PC-3 (cell line): ENCODE results near the gene RFXANK. TPM values are rescaled to one million over a fixed set of nuclear protein-coding genes. Genes with fewer than 3 reads are reported as not detected.

Experiments
- ATAC-seq: fragments of 200-7000 bp; cut with Tn5 transposase; 2 replicates; pipeline ENCODE4 v1.9.1; 2020; ENCODE audit warnings: mild to moderate bottlenecking, moderate library complexity
- BruUV-seq: library from RNA; stranded (reverse); fragments of 400-500 nt; replicated peaks from 2 replicates; lab custom pipeline; 2021; lab: Mats Ljungman, UMichigan
- CTCF ChIA-PET: fragments of 300-600 bp; sonication (Branson Sonifier 250); formaldehyde crosslinking; loops from one replicate; lab custom pipeline; 2022; ENCODE audit warnings: antibody characterized with exemption; lab: Charles Lee
- POLR2A ChIA-PET: fragments of 300-600 bp; sonication (Branson Sonifier 250); formaldehyde crosslinking; loops from one replicate; lab custom pipeline; 2022; ENCODE audit warnings: antibody characterized with exemption; ENCODE audit not compliant: unreplicated experiment; lab: Charles Lee
- DNase-seq: peaks from one replicate; pipeline ENCODE4 v3.0.0-alpha.2; 2015
- H2AFZ ChIP-seq: fragments of 300-600 bp; sonication (generic); 2 replicates; pipeline ENCODE4 v1.6.0; 2016; ENCODE audit warnings: antibody characterized with exemption, low read length
- H3F3A ChIP-seq: fragments of 300-600 bp; sonication (generic); one replicate; pipeline ENCODE4 v1.6.0; 2017; ENCODE audit warnings: antibody characterized with exemption, low read length, control low read depth, mild to moderate bottlenecking; ENCODE audit not compliant: unreplicated experiment
- H3K27ac ChIP-seq: fragments of 300-600 bp; sonication (generic); 2 replicates; pipeline ENCODE4 v1.5.1; 2016; ENCODE audit warnings: mild to moderate bottlenecking, low read length
- H3K27me3 ChIP-seq: fragments of 300-600 bp; sonication (generic); 2 replicates; pipeline ENCODE4 v1.6.1; 2016; ENCODE audit warnings: low read length, mixed read lengths
- H3K36me3 ChIP-seq: fragments of 300-600 bp; sonication (generic); 2 replicates; pipeline ENCODE4 v1.6.1; 2016; ENCODE audit warnings: low read depth, mixed run types, low read length, mixed read lengths
- H3K4me1 ChIP-seq: fragments of 300-600 bp; sonication (generic); 2 replicates; pipeline ENCODE4 v1.5.1; 2016; ENCODE audit warnings: low read length; ENCODE audit not compliant: insufficient read depth
- H3K4me2 ChIP-seq: fragments of 300-600 bp; sonication (generic); 2 replicates; pipeline ENCODE4 v1.6.0; 2016; ENCODE audit warnings: low read length
- H3K4me3 ChIP-seq: fragments of 300-600 bp; sonication (generic); 2 replicates; pipeline ENCODE4 v1.5.1; 2016; ENCODE audit warnings: mild to moderate bottlenecking, low read length, mixed read lengths
- H3K79me2 ChIP-seq: fragments of 300-600 bp; sonication (generic); 2 replicates; pipeline ENCODE4 v1.6.1; 2017; ENCODE audit warnings: low read length, mixed read lengths
- H3K9ac ChIP-seq: fragments of 300-600 bp; sonication (generic); 2 replicates; pipeline ENCODE4 v1.6.0; 2016; ENCODE audit warnings: mild to moderate bottlenecking, low read length
- H3K9me2 ChIP-seq: fragments of 300-600 bp; sonication (generic); replicated peaks from 2 replicates; pipeline ENCODE4 v1.6.1; 2016; ENCODE audit warnings: mixed run types, low read length, mixed read lengths
- H3K9me3 ChIP-seq: fragments of 300-600 bp; sonication (generic); 2 replicates; pipeline ENCODE4 v1.6.1; 2016; ENCODE audit warnings: low read length, mixed read lengths
- H4K20me1 ChIP-seq: fragments of 300-600 bp; sonication (generic); 2 replicates; pipeline ENCODE4 v1.6.1; 2016; ENCODE audit warnings: low read length, mixed read lengths
- EZH2 ChIP-seq: fragments of 300-600 bp; sonication (generic); IDR thresholded peaks from one replicate; pipeline ENCODE4 v1.6.1; 2017; ENCODE audit warnings: antibody characterized with exemption, mild to moderate bottlenecking, low read length; ENCODE audit not compliant: unreplicated experiment
- EZH2phosphoT487 ChIP-seq: fragments of 300-600 bp; sonication (generic); IDR thresholded peaks from 2 replicates; pipeline ENCODE4 v1.6.1; 2018; ENCODE audit warnings: mild to moderate bottlenecking, antibody characterized with exemption, low read length, borderline replicate concordance
- intact Hi-C: fragments of 100-400 bp; cut with micrococcal nuclease; formaldehyde crosslinking; loops from 2 replicates; pipeline ENCODE4 v1.9.0; 2023
- total RNA-seq: library from RNA; depleted of rRNA; stranded (reverse); fragments of >200 nt; gene quantifications from 2 replicates; pipeline ENCODE4 v1.2.3, GENCODE V29; 2014
- TF ChIP-seq, protein P1 (sequence below): fragments of 300-600 bp; sonication (generic); conservative IDR thresholded peaks from 2 replicates; pipeline ENCODE4 v1.5.1; 2017; ENCODE audit warnings: antibody characterized with exemption, low read depth, mild to moderate bottlenecking, low read length

The RFXANK gene
- total RNA-seq, 1 experiment from 2014 or later = 88.5 TPM

DNA sequence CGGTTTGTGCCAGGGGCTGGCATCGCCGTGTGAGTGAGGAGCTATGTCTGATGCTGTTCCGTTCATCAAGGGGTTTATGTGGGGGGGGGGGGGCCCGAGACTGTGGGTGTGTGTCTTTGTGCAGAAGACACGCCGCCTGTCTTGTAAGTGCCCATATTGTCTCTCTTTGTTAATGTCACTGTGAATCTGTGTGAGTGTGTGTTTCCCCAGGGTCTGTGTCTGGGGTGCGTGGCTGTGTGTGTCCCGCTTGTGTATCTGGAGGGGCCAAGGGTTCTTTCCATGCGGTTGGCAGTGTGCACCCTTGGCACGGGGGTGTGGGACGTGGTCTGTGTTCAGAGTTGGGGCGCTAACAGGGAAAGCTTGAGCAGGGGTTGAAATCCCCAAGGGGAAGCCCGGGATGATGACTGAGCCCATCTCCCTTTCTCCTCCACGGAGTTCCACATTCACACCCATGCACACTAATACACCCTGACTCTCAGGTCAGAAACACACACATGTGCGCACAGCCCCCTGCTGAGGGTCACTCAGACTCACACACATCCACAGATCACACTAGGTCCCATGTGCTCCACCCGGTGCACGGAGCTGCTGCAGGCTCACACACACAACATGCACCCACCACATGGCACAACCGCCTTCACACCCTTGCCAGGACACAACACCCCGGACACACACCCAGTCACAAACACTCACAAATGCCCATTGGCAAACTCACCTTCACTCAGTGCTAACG lies 21.5 kb downstream of the RFXANK start:
- Histone ChIP-seq H3K27me3 (peaks cover 8% of the 10 kb centered on the region), H3F3A (no peaks in the 10 kb centered on the region), H3K4me1 (no peaks in the 10 kb centered on the region), H3K79me2 (no peaks in the 10 kb centered on the region), H3K9ac (no peak overlapping the region), H3K9me3 (no peaks in the 10 kb centered on the region), H3K4me3 (no peak overlapping the region), H3K36me3 (no peaks in the 10 kb centered on the region), H3K4me2 (no peak overlapping the region), H2AFZ (no peak overlapping the region), H3K27ac (no peak overlapping the region), H3K9me2 (no peaks in the 10 kb centered on the region), H4K20me1 (no peaks in the 10 kb centered on the region)
- ChIA-PET POLR2A (no interaction called here), CTCF (no interaction called here)
- BruUV-seq = no TSS peak
- DNase-seq (no peak), ATAC-seq (no peak)
- TF ChIP-seq, protein P1, sequence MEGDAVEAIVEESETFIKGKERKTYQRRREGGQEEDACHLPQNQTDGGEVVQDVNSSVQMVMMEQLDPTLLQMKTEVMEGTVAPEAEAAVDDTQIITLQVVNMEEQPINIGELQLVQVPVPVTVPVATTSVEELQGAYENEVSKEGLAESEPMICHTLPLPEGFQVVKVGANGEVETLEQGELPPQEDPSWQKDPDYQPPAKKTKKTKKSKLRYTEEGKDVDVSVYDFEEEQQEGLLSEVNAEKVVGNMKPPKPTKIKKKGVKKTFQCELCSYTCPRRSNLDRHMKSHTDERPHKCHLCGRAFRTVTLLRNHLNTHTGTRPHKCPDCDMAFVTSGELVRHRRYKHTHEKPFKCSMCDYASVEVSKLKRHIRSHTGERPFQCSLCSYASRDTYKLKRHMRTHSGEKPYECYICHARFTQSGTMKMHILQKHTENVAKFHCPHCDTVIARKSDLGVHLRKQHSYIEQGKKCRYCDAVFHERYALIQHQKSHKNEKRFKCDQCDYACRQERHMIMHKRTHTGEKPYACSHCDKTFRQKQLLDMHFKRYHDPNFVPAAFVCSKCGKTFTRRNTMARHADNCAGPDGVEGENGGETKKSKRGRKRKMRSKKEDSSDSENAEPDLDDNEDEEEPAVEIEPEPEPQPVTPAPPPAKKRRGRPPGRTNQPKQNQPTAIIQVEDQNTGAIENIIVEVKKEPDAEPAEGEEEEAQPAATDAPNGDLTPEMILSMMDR = no peak
- no peak for TF ChIP-seq EZH2phosphoT487
- TF ChIP-seq EZH2 = no peak
- intact Hi-C loops = no loop called here

DNA sequence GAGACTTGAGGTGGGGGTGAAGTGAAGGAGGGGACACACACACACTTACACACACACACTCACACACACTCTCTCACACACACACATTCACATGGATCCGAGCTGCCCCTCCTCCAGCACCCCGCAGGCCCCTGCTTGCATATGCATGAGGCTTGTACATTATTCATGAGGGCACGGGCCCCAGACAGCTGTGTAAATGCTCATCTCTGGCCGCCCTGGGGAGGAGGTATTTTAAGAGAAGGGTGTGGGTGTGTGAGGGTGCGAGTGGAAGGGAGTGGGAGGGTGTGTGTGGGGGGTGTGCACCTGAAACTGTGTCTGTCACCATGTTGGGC lies 22.1 kb downstream of the RFXANK start:
- CTCF ChIA-PET = no interaction called here
- BruUV-seq = no TSS peak

DNA sequence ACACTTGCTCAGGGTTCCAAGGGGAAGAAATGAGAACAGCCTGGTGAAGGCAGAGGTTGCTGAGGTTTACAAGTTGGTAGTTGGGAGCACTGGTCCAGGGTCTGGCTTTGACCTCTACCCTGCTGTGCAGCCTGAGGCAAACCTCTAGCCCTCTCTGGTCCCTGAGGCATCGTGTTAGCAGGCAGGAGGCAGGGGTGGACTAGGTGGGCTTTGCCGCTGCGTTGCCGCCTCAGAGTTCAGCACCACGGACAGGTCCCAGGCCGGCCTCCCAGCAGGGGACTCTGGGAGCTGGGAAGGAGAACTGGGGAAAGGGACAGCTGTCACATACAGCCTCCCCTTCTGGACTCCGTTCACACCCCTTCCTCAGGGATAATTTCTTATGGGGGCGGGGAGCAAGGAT lies 22.8 kb downstream of the RFXANK start:
- H4K20me1 ChIP-seq = no peaks in the 10 kb centered on the region
- no peaks in the 10 kb centered on the region for H3K4me1 ChIP-seq
- no peak overlapping the region for H3K27ac ChIP-seq
- no peaks in the 10 kb centered on the region for H3K9me2 ChIP-seq
- no peaks in the 10 kb centered on the region for H3K9me3 ChIP-seq
- H3F3A ChIP-seq = no peaks in the 10 kb centered on the region
- POLR2A ChIA-PET = no interaction called here
- CTCF ChIA-PET = no interaction called here
- H2AFZ ChIP-seq = no peak overlapping the region
- DNase-seq (peak; percentile 42), ATAC-seq (peak; percentile 46; the same call in 1 of the 2 replicates)
- no TSS peak for BruUV-seq
- TF ChIP-seq EZH2 = no peak
- TF ChIP-seq, protein P1 = no peak
- TF ChIP-seq EZH2phosphoT487 = no peak
- no peaks in the 10 kb centered on the region for H3K36me3 ChIP-seq
- H3K4me3 ChIP-seq = no peak overlapping the region
- H3K79me2 ChIP-seq = no peaks in the 10 kb centered on the region
- intact Hi-C loops = no loop called here
- no peak overlapping the region for H3K9ac ChIP-seq
- H3K27me3 ChIP-seq = peaks cover 8% of the 10 kb centered on the region
- H3K4me2 ChIP-seq = no peak overlapping the region

More for the DNA sequence above, 22.1 kb downstream of the RFXANK start:
- no peak overlapping the region for H3K27ac ChIP-seq
- H4K20me1 ChIP-seq = no peaks in the 10 kb centered on the region
- H3K36me3 ChIP-seq = no peaks in the 10 kb centered on the region
- no peaks in the 10 kb centered on the region for H3K79me2 ChIP-seq
- H3F3A ChIP-seq = no peaks in the 10 kb centered on the region
- H3K9me2 ChIP-seq = no peaks in the 10 kb centered on the region
- no peak overlapping the region for H3K9ac ChIP-seq
- DNase-seq (no peak), ATAC-seq (no peak)
- no peaks in the 10 kb centered on the region for H3K9me3 ChIP-seq
- H3K4me1 ChIP-seq = no peaks in the 10 kb centered on the region
- TF ChIP-seq, protein P1 = no peak
- TF ChIP-seq EZH2 = no peak
- no peak for TF ChIP-seq EZH2phosphoT487
- H2AFZ ChIP-seq = no peak overlapping the region
- H3K27me3 ChIP-seq = peaks cover 8% of the 10 kb centered on the region
- POLR2A ChIA-PET = no interaction called here
- no peak overlapping the region for H3K4me3 ChIP-seq
- intact Hi-C loops = no loop called here
- no peak overlapping the region for H3K4me2 ChIP-seq
